HG03469 (cell line): Measurements from ENCODE around the gene PCDHGB6.
"Not testable (repeated sequence)": the region's sequence is repeated elsewhere in the genome, so short reads cannot be mapped to it uniquely, and the experiment has no call there.

Experiments used
- ATAC-seq: cut with Tn5 transposase; IDR thresholded peaks from one replicate; pipeline ENCODE4 v1.9.1; 2021; ENCODE audit warnings: mild to moderate bottlenecking, moderate library complexity, moderate number of reproducible peaks; ENCODE audit not compliant: unreplicated experiment

PCDHGB6 gene

GRCh38 chr5:141417494-141418172 is 9.8 kb downstream of the PCDHGB6 start, which contains the start of gene PCDHGB7:
TSS of gene PCDHGB7 (plus strand) at chr5:141417677. CDS start at chr5:141417860, 183 bp downstream.
- peak; percentile 52 for ATAC-seq

- no peak for ATAC-seq
Observed at GRCh38 chr5:141419074-141419880, 11.5 kb downstream of the PCDHGB6 start.

DNA sequence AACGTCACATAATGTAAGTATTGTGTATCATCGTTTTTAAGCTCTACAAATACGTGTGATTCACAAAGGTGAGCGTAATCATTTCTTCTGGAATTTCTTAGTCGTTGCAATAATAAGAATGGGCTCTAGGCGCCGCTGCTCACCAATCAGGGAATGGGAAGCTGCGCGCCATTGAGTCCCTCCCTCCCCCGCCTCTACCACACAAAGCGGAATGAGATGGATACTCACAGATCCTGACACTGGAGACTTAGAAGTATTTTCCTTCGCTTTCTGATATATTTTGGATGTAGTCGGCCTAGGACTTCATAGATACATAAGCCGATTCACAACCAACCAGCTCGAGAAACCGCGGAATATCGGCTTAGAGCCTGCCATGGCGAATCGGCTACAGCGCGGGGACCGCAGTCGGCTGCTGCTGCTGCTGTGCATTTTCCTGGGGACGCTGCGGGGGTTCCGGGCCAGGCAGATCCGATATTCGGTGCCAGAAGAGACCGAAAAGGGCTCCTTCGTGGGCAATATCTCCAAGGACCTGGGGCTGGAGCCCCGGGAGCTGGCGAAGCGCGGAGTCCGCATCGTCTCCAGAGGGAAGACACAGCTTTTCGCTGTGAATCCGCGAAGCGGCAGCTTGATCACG is 13.2 kb downstream of the PCDHGB6 start, which contains the start of gene PCDHGA11:
Gene PCDHGA11, plus strand, starts transcription at position 197 of the 634 bp plus-strand sequence. Its CDS starts 177 bp downstream, at position 374.
- ATAC-seq = no peak

DNA sequence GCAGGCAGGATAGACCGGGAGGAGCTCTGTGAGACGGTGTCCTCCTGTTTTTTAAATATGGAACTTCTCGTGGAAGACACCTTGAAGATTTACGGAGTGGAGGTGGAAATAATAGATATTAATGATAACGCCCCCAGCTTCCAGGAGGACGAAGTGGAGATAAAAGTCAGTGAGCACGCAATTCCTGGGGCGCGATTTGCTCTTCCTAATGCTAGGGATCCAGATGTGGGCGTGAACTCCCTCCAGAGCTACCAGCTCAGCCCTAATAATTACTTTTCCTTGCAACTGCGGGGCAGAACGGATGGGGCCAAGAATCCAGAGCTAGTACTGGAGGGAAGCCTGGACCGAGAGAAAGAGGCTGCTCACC is 13.7 kb downstream of the PCDHGB6 start:
- ATAC-seq = no peak

DNA sequence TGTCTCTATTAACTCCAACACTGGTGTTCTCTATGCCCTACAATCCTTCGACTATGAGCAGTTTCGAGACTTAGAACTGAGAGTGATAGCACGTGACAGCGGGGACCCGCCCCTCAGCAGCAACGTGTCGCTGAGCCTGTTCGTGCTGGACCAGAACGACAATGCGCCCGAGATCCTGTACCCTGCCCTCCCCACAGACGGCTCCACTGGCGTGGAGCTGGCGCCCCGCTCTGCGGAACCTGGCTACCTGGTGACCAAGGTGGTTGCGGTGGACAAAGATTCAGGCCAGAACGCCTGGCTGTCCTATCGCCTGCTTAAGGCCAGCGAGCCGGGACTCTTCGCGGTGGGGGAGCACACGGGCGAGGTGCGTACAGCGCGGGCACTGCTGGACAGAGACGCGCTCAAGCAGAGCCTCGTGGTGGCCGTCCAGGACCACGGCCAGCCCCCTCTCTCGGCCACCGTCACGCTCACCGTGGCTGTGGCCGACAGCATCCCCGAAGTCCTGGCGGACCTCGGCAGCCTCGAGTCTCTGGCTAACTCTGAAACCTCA is 15.0 kb downstream of the PCDHGB6 start:
- ATAC-seq = no peak

- ATAC-seq = no peak
Observed at GRCh38 chr5:141427783-141428426, 20.1 kb downstream of the PCDHGB6 start.

- ATAC-seq = peak; percentile 85
Observed at GRCh38 chr5:141430332-141431113, 22.7 kb downstream of the PCDHGB6 start, which contains the start of gene PCDHGA12. TSS of gene PCDHGA12 (plus strand) at chr5:141430507. CDS start at chr5:141430760, 253 bp downstream.

DNA sequence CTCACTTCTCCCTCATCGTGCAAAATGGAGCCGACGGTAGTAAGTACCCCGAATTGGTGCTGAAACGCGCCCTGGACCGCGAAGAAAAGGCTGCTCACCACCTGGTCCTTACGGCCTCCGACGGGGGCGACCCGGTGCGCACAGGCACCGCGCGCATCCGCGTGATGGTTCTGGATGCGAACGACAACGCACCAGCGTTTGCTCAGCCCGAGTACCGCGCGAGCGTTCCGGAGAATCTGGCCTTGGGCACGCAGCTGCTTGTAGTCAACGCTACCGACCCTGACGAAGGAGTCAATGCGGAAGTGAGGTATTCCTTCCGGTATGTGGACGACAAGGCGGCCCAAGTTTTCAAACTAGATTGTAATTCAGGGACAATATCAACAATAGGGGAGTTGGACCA is 23.5 kb downstream of the PCDHGB6 start:
- peak; percentile 23 for ATAC-seq

GRCh38 chr5:141432308-141432707 is 24.5 kb downstream of the PCDHGB6 start:
- ATAC-seq = not testable (repeated sequence)

DNA sequence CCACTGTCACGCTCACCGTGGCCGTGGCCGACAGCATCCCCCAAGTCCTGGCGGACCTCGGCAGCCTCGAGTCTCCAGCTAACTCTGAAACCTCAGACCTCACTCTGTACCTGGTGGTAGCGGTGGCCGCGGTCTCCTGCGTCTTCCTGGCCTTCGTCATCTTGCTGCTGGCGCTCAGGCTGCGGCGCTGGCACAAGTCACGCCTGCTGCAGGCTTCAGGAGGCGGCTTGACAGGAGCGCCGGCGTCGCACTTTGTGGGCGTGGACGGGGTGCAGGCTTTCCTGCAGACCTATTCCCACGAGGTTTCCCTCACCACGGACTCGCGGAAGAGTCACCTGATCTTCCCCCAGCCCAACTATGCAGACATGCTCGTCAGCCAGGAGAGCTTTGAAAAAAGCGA is 24.9 kb downstream of the PCDHGB6 start:
- ATAC-seq = not testable (repeated sequence)

DNA sequence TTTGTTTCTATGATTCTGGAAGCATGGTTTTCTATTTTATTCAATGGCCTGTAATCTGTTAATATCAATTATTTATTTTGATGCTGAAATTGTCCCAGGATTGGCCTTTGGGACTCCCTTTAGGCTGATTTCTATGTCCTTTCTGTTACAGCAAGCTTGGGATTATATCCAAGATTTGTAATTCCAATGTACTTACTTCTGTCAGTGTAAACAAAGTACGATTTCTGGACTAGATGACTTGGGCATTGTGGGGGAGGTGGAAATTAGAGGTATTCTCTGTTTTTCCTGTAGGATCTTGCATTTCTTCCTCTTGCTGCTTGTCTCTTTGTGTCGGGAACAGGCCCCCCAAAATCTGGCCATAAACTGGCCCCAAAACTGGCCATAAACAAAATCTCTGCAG is 26.2 kb downstream of the PCDHGB6 start:
- no peak for ATAC-seq

GRCh38 chr5:141437221-141437620 is 29.4 kb downstream of the PCDHGB6 start:
- ATAC-seq = no peak

GRCh38 chr5:141439411-141440141 is 31.8 kb downstream of the PCDHGB6 start:
- ATAC-seq = no peak

GRCh38 chr5:141440341-141440740 is 32.5 kb downstream of the PCDHGB6 start:
- ATAC-seq = no peak

- no peak for ATAC-seq
Observed at GRCh38 chr5:141441571-141442170, 33.9 kb downstream of the PCDHGB6 start.
